ENCODE data around the gene HIBADH.

DNA sequence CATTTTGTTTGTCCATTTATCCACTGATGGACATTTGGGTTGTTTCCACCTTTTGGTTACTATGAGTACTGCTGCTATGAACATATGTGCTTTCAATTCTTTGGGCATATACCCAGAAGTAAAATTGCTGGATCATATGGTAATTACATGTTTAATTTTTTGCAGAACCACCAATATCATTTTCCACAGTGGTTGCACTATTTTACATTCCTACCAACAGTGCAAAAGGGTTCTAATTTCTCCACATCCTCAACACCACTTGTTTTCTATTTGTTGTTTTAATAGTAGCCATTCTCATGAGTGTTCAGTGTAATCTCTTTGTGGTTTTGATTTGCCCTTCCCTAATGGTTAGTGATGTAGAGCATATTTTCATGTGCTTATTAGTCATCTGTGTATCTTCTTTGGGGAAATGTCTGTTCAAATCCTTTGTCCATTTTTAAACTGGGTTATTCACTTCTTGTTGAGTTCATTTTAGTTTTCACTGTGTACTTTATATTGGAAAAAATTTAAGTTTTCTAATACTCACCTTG lies 101.9 kb downstream of the HIBADH start:
- TF ChIP-seq, protein P1, sequence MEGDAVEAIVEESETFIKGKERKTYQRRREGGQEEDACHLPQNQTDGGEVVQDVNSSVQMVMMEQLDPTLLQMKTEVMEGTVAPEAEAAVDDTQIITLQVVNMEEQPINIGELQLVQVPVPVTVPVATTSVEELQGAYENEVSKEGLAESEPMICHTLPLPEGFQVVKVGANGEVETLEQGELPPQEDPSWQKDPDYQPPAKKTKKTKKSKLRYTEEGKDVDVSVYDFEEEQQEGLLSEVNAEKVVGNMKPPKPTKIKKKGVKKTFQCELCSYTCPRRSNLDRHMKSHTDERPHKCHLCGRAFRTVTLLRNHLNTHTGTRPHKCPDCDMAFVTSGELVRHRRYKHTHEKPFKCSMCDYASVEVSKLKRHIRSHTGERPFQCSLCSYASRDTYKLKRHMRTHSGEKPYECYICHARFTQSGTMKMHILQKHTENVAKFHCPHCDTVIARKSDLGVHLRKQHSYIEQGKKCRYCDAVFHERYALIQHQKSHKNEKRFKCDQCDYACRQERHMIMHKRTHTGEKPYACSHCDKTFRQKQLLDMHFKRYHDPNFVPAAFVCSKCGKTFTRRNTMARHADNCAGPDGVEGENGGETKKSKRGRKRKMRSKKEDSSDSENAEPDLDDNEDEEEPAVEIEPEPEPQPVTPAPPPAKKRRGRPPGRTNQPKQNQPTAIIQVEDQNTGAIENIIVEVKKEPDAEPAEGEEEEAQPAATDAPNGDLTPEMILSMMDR (IDR thresholded peaks at IDR 0.05) = no peak
- TF ChIP-seq POLR2A (IDR thresholded peaks at IDR 0.05) = no peak

All from vagina (tissue), 2 donors.